Measurements from ENCODE around the gene ATG101.
"Not testable (repeated sequence)": the region's sequence is repeated elsewhere in the genome, so short reads cannot be mapped to it uniquely, and the experiment has no call there.

The ATG101 gene

DNA sequence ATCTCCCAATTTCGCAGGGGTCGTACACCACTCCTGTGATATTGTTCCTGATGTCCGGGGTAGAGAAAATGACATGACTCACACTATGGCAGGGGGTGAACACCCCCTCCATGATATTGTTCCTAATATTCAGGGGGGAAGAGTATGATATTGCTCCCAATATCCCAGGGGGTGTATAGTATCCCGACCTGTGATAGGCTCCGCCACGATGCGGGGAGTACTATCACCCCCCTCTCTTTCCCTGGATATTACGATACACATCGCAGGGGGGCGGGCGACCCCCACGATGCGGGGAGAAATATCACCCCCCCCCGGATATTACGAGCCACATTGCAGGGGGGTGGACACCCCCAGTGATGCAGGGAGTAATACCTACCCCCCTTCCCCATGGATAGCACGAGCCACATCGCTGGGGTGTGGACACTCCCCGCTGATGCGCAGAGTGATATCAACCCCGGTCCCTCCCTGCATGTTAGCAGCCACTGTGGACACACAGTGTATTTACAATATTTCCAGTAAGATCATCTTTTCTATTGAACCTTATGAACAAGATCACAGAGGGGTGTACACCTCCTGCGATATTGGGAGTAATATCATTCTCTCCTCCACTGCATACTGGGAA lies 27.4 kb downstream of the ATG101 start:
- DNase-seq (ENCODE audit: low read depth), result no peak

DNA sequence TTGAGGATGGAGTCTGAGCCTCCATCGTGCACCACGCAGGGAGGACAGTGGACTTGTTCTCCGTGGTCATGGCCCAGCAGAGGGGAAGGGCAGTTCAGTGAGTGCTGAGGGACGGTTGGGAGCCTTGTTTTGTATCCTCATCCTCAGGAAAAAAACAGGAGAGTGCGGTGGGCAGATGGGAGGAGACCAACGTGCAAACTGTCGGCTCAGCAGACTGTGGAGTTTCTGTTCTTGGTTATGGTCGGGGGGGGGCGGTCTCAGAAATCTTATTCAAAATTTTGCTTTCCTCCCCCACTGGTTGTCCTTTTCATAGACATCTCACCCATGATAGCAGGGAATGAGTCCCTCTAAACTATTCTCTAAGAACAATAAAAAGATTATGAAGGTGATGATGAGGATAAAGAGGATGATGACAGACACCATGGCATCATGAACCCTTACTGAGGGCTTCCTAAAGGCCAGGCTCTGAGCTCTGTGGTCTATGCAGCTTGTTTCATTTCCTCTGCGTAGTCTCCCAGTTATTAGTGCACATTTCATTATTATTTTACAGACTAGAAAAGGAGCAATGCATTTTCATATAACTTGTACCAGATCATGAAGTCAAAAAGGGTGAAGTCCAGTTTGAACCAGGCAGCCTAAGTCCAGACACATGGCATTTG lies 34.8 kb downstream of the ATG101 start:
- DNase-seq (ENCODE audit: low read depth), result not testable (repeated sequence)

DNA sequence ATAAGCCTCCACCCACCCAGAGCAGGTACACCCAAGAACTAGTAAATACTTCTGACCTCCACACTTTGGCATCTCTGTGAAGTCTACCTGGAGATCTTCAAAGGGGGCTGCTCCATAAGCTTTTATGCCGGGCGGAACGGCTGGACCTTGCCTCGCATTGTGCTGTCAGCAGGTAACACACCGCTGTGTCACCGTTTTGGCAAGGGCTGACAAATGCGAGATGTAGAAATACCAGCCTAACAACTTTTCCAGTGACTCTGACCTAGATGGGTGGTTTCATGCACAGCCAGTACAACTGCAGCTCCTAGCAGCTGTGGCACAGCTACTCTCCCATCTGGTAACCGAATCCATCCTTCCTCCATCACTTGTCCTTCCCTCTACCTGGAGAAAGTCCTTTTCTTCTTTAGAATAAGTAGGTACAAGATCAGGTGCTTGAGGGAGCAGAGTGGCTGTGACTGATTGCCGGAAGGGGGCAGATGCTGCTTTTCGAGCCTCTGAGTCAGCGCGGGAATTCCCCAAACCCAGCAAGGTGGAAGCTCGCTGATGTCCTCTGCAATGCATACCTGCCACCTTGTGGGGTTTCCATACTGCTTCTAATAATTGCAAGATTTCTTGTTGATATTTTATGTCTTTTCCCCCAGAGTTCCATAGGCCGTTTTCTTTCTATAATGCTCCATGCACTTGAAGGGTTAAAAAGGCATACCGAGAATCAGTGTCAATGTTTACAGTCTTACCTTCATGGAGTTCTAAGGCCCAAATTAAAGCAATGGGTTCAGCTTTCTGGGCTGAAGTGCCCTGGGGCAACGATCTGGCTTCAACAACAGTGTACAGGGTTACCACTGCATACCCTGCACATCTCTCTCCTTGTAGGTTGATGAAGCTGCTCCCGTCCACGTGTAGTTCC lies 46.7 kb downstream of the ATG101 start:
- DNase-seq (ENCODE audit: low read depth), result peak; percentile 57

- not testable (repeated sequence) for DNase-seq (ENCODE audit: low read depth)
Observed at GRCh38 chr12:52117806-52118475, 48.2 kb downstream of the ATG101 start.

- peak; percentile 13 for DNase-seq (ENCODE audit: low read depth)
Observed at GRCh38 chr12:52119398-52120254, 49.8 kb downstream of the ATG101 start.

- DNase-seq (ENCODE audit: low read depth), result no peak
Observed at GRCh38 chr12:52120951-52121823, 51.4 kb downstream of the ATG101 start.

- DNase-seq (ENCODE audit: low read depth), result peak; percentile 43
Observed at GRCh38 chr12:52121824-52122539, 52.2 kb downstream of the ATG101 start.

DNA sequence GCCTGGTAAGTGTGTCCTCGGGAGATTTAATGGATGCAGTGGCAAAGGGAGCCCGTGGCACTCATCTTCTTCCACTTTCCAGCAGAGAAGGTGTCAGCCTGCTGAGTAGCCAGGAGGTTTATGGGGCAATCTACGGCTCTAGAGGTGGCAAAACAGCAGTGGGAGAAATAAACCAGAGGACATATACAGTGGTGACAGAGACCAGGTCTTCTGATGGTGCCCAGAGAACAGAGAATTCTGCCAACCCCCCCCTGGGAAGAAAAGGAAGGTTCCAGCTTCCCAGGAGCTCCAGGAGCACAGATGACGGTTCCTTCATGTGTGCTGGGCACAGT lies 52.7 kb downstream of the ATG101 start:
- no peak for DNase-seq (ENCODE audit: low read depth)

DNA sequence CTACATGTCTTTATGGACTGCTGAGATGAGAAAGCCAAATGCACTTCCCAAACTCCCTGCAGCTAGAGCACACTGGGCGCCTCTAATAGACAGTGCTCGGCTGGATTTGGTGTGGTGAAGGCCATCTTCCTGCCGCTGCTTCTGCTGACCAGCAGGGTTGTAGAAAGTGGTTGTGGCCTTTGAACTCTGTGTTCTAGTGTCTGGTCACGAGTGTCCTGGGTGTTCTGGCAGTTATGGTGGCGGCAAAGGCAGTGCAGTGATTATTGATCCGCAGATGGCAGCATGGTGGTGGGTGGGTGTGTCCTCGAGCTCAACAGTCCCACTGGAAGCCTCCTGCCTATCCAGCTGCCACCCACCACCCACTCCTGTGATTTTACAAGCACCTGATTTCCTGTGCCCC lies 53.1 kb downstream of the ATG101 start:
- no peak for DNase-seq (ENCODE audit: low read depth)

GRCh38 chr12:52123487-52124186 lies 53.9 kb downstream of the ATG101 start:
- no peak for DNase-seq (ENCODE audit: low read depth)

- no peak for DNase-seq (ENCODE audit: low read depth)
Observed at GRCh38 chr12:52125476-52125900, 55.7 kb downstream of the ATG101 start.

DNA sequence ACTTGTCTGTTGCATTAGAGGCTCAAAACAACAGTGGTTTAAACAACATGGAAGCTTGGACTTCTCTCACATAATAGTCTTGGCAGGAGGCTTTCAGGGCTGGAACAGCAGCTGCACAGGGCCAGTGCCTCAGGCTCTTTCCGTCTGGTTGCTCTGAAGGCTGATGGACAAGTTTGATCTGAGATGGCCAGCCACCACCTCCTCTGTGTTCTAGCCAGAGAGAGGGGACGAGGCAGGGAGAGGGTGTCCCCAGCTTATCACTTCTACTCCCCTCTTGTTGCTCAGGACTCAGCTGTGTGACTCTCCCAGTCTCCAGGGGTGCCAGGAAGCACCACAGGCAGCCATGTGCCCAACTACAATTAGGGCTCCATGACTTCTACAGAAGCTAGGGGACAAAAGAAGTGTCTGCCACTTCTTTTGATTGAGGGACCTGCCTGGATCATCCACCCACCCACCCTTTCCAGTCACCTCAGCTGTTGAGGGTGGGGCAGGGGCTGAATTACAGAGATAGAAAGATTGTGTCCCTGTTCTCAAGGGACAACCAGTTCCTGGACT lies 56.3 kb downstream of the ATG101 start:
- DNase-seq (ENCODE audit: low read depth), result no peak
